ENCODE results near the gene CAPN5. TPM values are rescaled to one million over a fixed set of nuclear protein-coding genes. Genes with fewer than 3 reads are reported as not detected.

Gene CAPN5
- total RNA-seq, 4 donors from 2014 or later: 1.8 to 16.6 (median 8.0) TPM

DNA sequence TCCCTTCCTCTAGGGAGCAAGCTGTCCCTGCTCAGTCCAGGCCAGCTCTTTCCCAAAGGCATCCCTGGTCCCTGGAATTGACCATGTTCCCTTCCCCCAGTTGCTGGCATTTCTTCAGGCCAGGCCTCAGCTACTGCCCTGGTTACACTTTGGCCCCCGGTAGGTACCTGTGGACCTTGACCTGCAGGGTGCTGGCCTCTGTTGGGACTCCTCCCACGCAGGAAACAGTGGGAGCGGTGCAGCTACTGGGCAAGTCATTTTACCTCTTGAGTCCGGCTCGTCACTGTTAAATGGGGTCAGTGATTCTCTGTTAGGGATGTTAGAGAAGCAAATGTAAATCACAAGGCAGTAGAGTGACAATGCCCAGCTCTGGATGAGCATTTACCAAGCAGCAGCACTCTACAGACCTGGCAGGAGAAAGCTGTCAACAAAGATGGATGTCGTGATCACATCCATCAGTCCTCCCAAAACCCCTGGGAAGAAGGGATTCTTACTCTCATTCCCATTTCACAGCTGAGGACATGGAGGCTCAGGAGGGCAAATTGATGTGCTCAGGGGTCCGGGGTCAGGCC is 78.2 kb downstream of the CAPN5 start:
- intact Hi-C loops (cut with DNase I; ENCODE audit: low total_unique reads): no loop called here
- no peak for DNase-seq
- H3K36me3 ChIP-seq: no peaks in the 10 kb centered on the region
- H3K4me1 ChIP-seq: no peaks in the 10 kb centered on the region
- no peaks in the 10 kb centered on the region for H3K27me3 ChIP-seq
- no peak for TF ChIP-seq POLR2A (IDR thresholded peaks at IDR 0.05)
- TF ChIP-seq, protein P1, sequence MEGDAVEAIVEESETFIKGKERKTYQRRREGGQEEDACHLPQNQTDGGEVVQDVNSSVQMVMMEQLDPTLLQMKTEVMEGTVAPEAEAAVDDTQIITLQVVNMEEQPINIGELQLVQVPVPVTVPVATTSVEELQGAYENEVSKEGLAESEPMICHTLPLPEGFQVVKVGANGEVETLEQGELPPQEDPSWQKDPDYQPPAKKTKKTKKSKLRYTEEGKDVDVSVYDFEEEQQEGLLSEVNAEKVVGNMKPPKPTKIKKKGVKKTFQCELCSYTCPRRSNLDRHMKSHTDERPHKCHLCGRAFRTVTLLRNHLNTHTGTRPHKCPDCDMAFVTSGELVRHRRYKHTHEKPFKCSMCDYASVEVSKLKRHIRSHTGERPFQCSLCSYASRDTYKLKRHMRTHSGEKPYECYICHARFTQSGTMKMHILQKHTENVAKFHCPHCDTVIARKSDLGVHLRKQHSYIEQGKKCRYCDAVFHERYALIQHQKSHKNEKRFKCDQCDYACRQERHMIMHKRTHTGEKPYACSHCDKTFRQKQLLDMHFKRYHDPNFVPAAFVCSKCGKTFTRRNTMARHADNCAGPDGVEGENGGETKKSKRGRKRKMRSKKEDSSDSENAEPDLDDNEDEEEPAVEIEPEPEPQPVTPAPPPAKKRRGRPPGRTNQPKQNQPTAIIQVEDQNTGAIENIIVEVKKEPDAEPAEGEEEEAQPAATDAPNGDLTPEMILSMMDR (IDR thresholded peaks at IDR 0.05): no peak
- H3K27ac ChIP-seq: no peak overlapping the region
- H3K4me3 ChIP-seq: no peak overlapping the region
- H3K9me3 ChIP-seq: no peaks in the 10 kb centered on the region

DNA sequence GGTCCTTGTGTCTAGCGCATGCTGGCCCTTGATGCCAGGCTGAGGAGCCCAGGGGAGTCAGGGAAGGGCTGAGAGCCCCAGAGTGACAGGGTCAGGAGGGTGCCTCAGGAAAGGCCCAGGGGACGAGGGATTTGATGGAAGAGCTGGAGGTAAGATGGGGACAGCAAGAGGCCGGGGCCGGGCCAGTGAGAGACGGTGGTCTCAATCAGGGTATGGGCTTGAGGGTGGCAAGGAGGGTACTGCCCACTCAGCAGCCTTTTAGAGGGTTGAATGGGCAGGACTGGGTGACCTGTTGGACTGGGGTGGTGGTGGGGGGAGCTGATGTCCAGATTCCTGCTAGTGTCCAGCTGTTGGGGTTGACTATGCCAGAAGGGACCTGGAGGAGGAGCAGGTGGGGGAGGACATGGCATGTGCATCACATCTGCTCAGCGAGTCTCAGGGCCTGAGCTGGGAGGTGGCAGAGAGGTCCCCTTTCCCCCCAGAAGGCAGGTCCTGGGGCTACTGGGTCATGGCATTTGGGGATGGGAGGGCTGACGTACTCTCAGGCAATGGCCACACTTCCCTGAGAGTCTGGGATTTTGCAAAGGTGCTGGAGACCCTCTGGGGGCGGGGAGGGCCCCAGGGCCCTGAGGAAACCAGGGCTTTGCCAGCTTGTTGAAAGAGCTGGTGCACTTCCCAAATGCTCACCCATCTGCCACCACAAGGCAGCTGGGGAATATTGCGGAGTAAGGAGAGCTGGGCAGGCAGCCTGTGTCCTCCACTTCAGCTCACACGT is 79.7 kb downstream of the CAPN5 start:
- intact Hi-C loops (cut with DNase I; ENCODE audit: low total_unique reads): no loop called here
- H3K9me3 ChIP-seq: no peaks in the 10 kb centered on the region
- H3K4me3 ChIP-seq: no peak overlapping the region
- TF ChIP-seq, protein P1 (IDR thresholded peaks at IDR 0.05): no peak
- TF ChIP-seq POLR2A (IDR thresholded peaks at IDR 0.05): no peak
- H3K36me3 ChIP-seq: no peaks in the 10 kb centered on the region
- no peaks in the 10 kb centered on the region for H3K4me1 ChIP-seq
- DNase-seq: no peak
- no peak overlapping the region for H3K27ac ChIP-seq
- no peaks in the 10 kb centered on the region for H3K27me3 ChIP-seq

DNA sequence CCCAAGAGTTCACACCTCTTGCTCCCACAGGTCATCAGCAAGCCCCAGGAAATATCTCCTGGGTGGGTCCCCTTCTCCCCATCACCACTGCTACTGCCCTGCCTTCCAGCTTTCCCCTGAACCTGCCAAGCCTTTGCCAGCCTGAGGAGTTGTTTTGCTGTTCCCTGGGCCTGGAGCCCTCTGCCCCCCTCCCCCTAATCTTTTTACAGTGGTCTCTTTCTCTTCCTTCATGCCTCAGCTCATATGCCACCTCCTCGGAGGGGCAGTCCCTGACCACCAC is 80.2 kb downstream of the CAPN5 start:
- Histone ChIP-seq H3K4me1 (no peaks in the 10 kb centered on the region), H3K9me3 (no peaks in the 10 kb centered on the region), H3K36me3 (no peaks in the 10 kb centered on the region), H3K27ac (no peak overlapping the region), H3K27me3 (no peaks in the 10 kb centered on the region), H3K4me3 (no peak overlapping the region)
- intact Hi-C loops (cut with DNase I; ENCODE audit: low total_unique reads): no loop called here
- no peak for DNase-seq
- no peak for TF ChIP-seq POLR2A (IDR thresholded peaks at IDR 0.05)

DNA sequence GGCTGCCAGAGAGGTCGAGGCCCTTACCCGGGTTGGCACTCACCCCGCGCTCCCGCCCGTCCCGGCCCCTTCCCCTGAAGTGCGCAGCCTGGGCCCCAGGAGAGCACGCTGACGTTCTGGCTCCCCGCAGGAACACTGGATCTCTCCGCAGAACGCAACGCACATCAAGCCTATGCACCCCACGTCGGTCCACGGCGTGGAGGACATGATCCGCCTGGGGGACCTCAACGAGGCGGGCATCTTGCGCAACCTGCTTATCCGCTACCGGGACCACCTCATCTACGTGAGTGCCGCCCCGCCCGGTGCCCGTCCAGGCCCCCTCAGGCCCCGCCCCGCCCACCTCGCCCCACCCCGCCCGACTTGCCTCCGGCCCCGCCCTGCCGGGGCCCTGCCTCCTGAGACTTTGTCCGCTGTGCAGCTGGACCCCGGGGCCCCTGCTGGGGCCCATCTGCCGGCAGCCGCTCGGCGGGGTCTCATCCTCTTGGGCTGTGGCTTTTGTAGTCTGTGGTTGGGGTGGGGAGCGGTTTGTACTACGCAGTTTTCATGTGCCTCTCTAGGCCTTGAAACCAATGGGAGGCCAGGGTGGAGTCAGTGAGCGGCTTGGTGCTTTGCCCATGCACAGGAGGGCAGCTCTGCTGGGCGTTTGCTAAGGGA is 81.0 kb downstream of the CAPN5 start:
- no peaks in the 10 kb centered on the region for H3K9me3 ChIP-seq
- H3K36me3 ChIP-seq: no peaks in the 10 kb centered on the region
- TF ChIP-seq POLR2A (IDR thresholded peaks at IDR 0.05): no peak
- TF ChIP-seq, protein P1 (IDR thresholded peaks at IDR 0.05): no peak
- H3K4me3 ChIP-seq: peak overlapping the region in 1 of 2 donors; percentile 21
- intact Hi-C loops (cut with DNase I; ENCODE audit: low total_unique reads): no loop called here
- H3K27ac ChIP-seq: no peak overlapping the region
- no peaks in the 10 kb centered on the region for H3K4me1 ChIP-seq
- H3K27me3 ChIP-seq: no peaks in the 10 kb centered on the region
- DNase-seq: no peak

DNA sequence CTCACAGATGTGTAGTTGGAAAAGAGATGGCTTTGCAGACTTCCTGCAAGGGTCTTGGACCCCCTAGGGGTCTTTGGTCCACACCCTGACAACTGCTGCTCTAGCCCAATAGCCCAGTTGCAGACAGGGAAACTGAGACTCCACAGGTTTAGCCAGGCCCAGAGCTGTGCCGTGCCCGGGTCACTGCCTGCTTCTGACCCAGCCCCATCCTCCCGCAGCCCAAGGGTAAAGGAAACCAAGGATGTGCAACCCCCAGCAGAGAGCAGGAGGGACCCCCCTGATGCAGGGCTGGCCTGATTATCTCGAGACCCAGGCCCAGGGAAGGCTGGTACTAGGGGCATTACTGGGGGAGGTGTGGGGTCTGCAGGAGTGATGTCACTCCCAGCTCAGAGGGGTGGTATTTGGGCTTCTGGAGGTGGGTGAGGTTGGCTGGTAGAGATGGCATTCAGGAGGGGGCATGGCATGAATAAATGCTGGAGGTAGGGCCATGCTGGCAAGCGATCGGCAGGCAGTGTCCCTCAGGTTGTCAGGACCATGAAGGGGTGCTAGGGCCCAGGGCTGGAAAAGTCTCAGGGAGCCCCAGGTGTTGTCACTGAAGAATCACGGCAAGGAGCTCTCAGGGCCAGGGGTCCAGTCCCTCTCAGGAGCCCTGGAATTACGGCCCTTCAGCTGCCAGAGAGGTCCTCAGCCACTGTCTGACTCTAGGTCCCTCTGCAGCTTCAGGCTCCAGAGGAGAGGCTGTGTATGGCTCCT is 82.4 kb downstream of the CAPN5 start:
- intact Hi-C loops (cut with DNase I; ENCODE audit: low total_unique reads): no loop called here
- no peaks in the 10 kb centered on the region for H3K4me1 ChIP-seq
- DNase-seq: no peak
- H3K36me3 ChIP-seq: no peaks in the 10 kb centered on the region
- no peak overlapping the region for H3K4me3 ChIP-seq
- no peak for TF ChIP-seq POLR2A (IDR thresholded peaks at IDR 0.05)
- TF ChIP-seq, protein P1 (IDR thresholded peaks at IDR 0.05): no peak
- H3K27me3 ChIP-seq: no peaks in the 10 kb centered on the region
- H3K27ac ChIP-seq: no peak overlapping the region
- H3K9me3 ChIP-seq: no peaks in the 10 kb centered on the region
